H1 (cell line): ENCODE data around the gene PDZD4. TPM values are rescaled to one million over a fixed set of nuclear protein-coding genes. Genes with fewer than 3 reads are reported as not detected.

Experiments used
- CTCF ChIA-PET: fragments of 300-600 bp; sonication (Branson Sonifier 250); formaldehyde crosslinking; loops from one replicate; lab custom pipeline; 2021; ENCODE audit not compliant: partially characterized antibody; lab: Charles Lee
- POLR2A ChIA-PET: fragments of 300-600 bp; sonication (Branson Sonifier 250); formaldehyde crosslinking; loops from one replicate; lab custom pipeline; 2021; ENCODE audit warnings: inconsistent platforms; ENCODE audit not compliant: partially characterized antibody; lab: Charles Lee
- DNase-seq, 2 experiments: peaks; one replicate each; pipeline versions ENCODE4 v3.0.0 to v3.0.0-alpha.2; 2010 to 2022; ENCODE audit warnings: low spot score in 2 of 2, low read depth in 1 of 2, mixed read lengths in 1 of 2
- FAIRE-seq: peaks from 2 replicates; lab custom pipeline; 2011; peaks lifted over from hg19 to GRCh38; lab: Jason Lieb, UNC
- H2AFZ ChIP-seq: 2 replicates; pipeline ENCODE4 v1.8.1; 2012; ENCODE audit warnings: low read length, inconsistent platforms
- H2AK5ac ChIP-seq: 2 replicates; pipeline ENCODE4 v1.6.1; 2013; ENCODE audit warnings: low read depth, low read length
- H2BK120ac ChIP-seq: replicated peaks from 2 replicates; pipeline ENCODE3; 2013; ENCODE audit warnings: low read depth, low read length, inconsistent platforms
- H2BK12ac ChIP-seq: 2 replicates; pipeline ENCODE4 v1.6.1; 2013; ENCODE audit warnings: low read depth, low read length
- H2BK15ac ChIP-seq: 2 replicates; pipeline ENCODE4 v1.6.1; 2013; ENCODE audit warnings: low read length
- H2BK20ac ChIP-seq: 2 replicates; pipeline ENCODE4 v1.6.1; 2013; ENCODE audit warnings: low read length
- H2BK5ac ChIP-seq: 2 replicates; pipeline ENCODE4 v1.6.1; 2013; ENCODE audit warnings: low read depth, low read length
- H3K14ac ChIP-seq: 2 replicates; pipeline ENCODE4 v1.6.1; 2013; ENCODE audit warnings: inconsistent platforms; ENCODE audit not compliant: insufficient read length
- H3K18ac ChIP-seq: 2 replicates; pipeline ENCODE4 v1.6.1; 2013; ENCODE audit warnings: low read length; ENCODE audit errors: extremely low read depth
- H3K23ac ChIP-seq: 2 replicates; pipeline ENCODE4 v1.6.1; 2013; ENCODE audit warnings: inconsistent platforms; ENCODE audit not compliant: insufficient read length
- H3K23me2 ChIP-seq: 2 replicates; pipeline ENCODE4 v1.6.1; 2013; ENCODE audit warnings: low read depth, low read length
- H3K27ac ChIP-seq: 2 replicates; pipeline ENCODE4 v1.6.1; 2011; ENCODE audit warnings: low read depth, low read length, inconsistent platforms
- H3K27me3 ChIP-seq, 4 experiments: replicated peaks in 1 of 4; 1 replicate in 1 of 4; 2 replicates in 3 of 4; pipeline versions ENCODE4 v1.6.1 to v1.8.1; 2011 to 2013; ENCODE audit warnings: low read length in 3 of 4, mild to moderate bottlenecking in 3 of 4, inconsistent platforms in 2 of 4, mixed read lengths in 2 of 4, moderate library complexity in 1 of 4; ENCODE audit not compliant: control insufficient read depth in 3 of 4, insufficient read depth in 3 of 4; ENCODE audit errors: extremely low read depth in 1 of 4
- H3K36me3 ChIP-seq, 4 experiments: 2 replicates each; pipeline versions ENCODE4 v1.6.1 to v1.8.1; 2011 to 2013; ENCODE audit warnings: mild to moderate bottlenecking in 4 of 4, low read length in 3 of 4, moderate library complexity in 2 of 4, control low read depth in 1 of 4, inconsistent platforms in 1 of 4; ENCODE audit not compliant: insufficient read depth in 4 of 4, control insufficient read depth in 2 of 4
- H3K4ac ChIP-seq: replicated peaks from 2 replicates; pipeline ENCODE3; 2013; ENCODE audit warnings: low read length, low read depth, mixed read lengths, inconsistent platforms; ENCODE audit not compliant: insufficient read length
- H3K4me1 ChIP-seq, 4 experiments: replicated peaks in 1 of 4; 1 replicate in 1 of 4; 2 replicates in 3 of 4; pipeline versions ENCODE4 v1.6.1 to v1.8.1; 2011 to 2013; ENCODE audit warnings: low read length in 3 of 4, inconsistent platforms in 2 of 4, mixed read lengths in 1 of 4; ENCODE audit not compliant: insufficient read depth in 4 of 4, control insufficient read depth in 3 of 4
- H3K4me2 ChIP-seq, 2 experiments: 2 replicates each; pipeline versions ENCODE4 v1.6.1 to v1.8.1; 2011 to 2013; ENCODE audit warnings: low read depth in 2 of 2, low read length in 2 of 2, control low read depth in 1 of 2, inconsistent platforms in 1 of 2, mild to moderate bottlenecking in 1 of 2; ENCODE audit not compliant: insufficient read depth in 1 of 2
- H3K4me3 ChIP-seq, 4 experiments: fragments of 200-600, 300-600 bp in 1 of 4; sonication (generic), shearing (Covaris generic), sonication (Bioruptor Twin) in 1 of 4; 2 replicates each; pipeline versions ENCODE4 v1.5.1 to v1.8.1; 2011 to 2016; ENCODE audit warnings: low read length in 4 of 4, low read depth in 3 of 4, control low read depth in 2 of 4, inconsistent platforms in 2 of 4, mild to moderate bottlenecking in 2 of 4, mixed read lengths in 1 of 4, moderate library complexity in 1 of 4; ENCODE audit not compliant: insufficient read depth in 2 of 4; ENCODE audit errors: extremely low read depth in 1 of 4
- H3K56ac ChIP-seq: replicated peaks from 2 replicates; pipeline ENCODE3; 2013; ENCODE audit warnings: low read depth, mild to moderate bottlenecking, mixed read lengths, low read length, inconsistent platforms; ENCODE audit not compliant: insufficient read length
- H3K79me1 ChIP-seq: 2 replicates; pipeline ENCODE4 v1.6.1; 2013; ENCODE audit warnings: low read depth, low read length, control low read depth
- H3K79me2 ChIP-seq, 2 experiments: 2 replicates each; pipeline versions ENCODE4 v1.6.1 to v1.8.1; 2012 to 2013; ENCODE audit warnings: low read length in 2 of 2, mild to moderate bottlenecking in 2 of 2, inconsistent platforms in 1 of 2; ENCODE audit not compliant: insufficient read depth in 2 of 2, control insufficient read depth in 1 of 2
- H3K9ac ChIP-seq, 4 experiments: replicated peaks in 1 of 4; 1 replicate in 1 of 4; 2 replicates in 3 of 4; pipeline versions ENCODE4 v1.6.1 to v1.8.1; 2011 to 2013; ENCODE audit warnings: low read depth in 3 of 4, low read length in 3 of 4, control low read depth in 2 of 4, mild to moderate bottlenecking in 2 of 4, moderate library complexity in 2 of 4, inconsistent platforms in 1 of 4; ENCODE audit errors: extremely low read depth in 1 of 4
- H3K9me3 ChIP-seq, 2 experiments: 2 replicates each; pipeline versions ENCODE4 v1.6.1 to v1.8.1; 2012 to 2013; ENCODE audit warnings: mild to moderate bottlenecking in 2 of 2, moderate library complexity in 2 of 2, control low read depth in 1 of 2, inconsistent platforms in 1 of 2, low read depth in 1 of 2, low read length in 1 of 2, mixed read lengths in 1 of 2; ENCODE audit not compliant: insufficient read depth in 2 of 2
- H4K20me1 ChIP-seq, 2 experiments: replicated peaks in 1 of 2; 2 replicates each; pipeline versions ENCODE3 to v1.8.1; 2011 to 2013; ENCODE audit warnings: inconsistent platforms in 2 of 2, low read length in 2 of 2, mild to moderate bottlenecking in 1 of 2; ENCODE audit not compliant: insufficient read depth in 2 of 2, control insufficient read depth in 1 of 2
- H4K5ac ChIP-seq: 2 replicates; pipeline ENCODE4 v1.6.1; 2013; ENCODE audit warnings: low read length, low read depth, mixed read lengths, inconsistent platforms; ENCODE audit not compliant: insufficient read length
- H4K8ac ChIP-seq: 2 replicates; pipeline ENCODE4 v1.8.0; 2013; ENCODE audit warnings: mild to moderate bottlenecking, moderate library complexity, low read length, inconsistent platforms; ENCODE audit not compliant: insufficient read depth; ENCODE audit errors: extremely low read depth
- H4K91ac ChIP-seq: replicated peaks from 2 replicates; pipeline ENCODE3; 2013; ENCODE audit warnings: low read length, mixed read lengths, inconsistent platforms; ENCODE audit not compliant: insufficient read length
- WGBS, 2 experiments: shearing (Covaris generic) in 1 of 2; methylation state at CpG; one replicate each; pipeline versions ENCODE4 v1.1.6 to v1.1.7; 2013 to 2015; ENCODE audit warnings: low lambda C conversion rate in 2 of 2, mixed read lengths in 2 of 2, inconsistent platforms in 1 of 2, low coverage in 1 of 2, missing lambda C conversion rate in 1 of 2; ENCODE audit not compliant: insufficient replicate concordance in 2 of 2, insufficient coverage in 1 of 2, insufficient read length in 1 of 2; ENCODE audit errors: extremely low coverage in 1 of 2, missing lambda C conversion rate in 1 of 2; 5-methylcytosine and 5-hydroxymethylcytosine counted together
- polyA plus RNA-seq, 7 experiments: library from polyadenylated mRNA; depleted of rRNA in 3 of 7; stranded (reverse) in 5 of 7; unstranded in 2 of 7; fragments of >200 nt in 5 of 7; fragments of 200-250 nt in 2 of 7; gene quantifications; 1 replicate in 5 of 7; 2 replicates in 1 of 7; 4 replicates in 1 of 7; pipeline versions ENCODE4 v1.2.1 to v1.2.3, GENCODE V29; 2011 to 2013; ENCODE audit warnings: missing spikeins in 2 of 7, mixed read lengths in 2 of 7
- total RNA-seq: library from RNA; stranded (reverse); fragmentation: NEBNext Ultra II Directional; extraction: Animal tissue kit (Norgen Biotek cat#: 25700); gene quantifications from 2 replicates; pipeline ENCODE4 v1.2.1, GENCODE V29; 2021
- TF ChIP-seq, protein P1 (sequence below), 3 experiments: IDR thresholded peaks; 1 replicate in 2 of 3; 2 replicates in 1 of 3; pipeline versions ENCODE4 v1.5.1 to v1.6.1; 2011; ENCODE audit warnings: low read length in 3 of 3, mild to moderate bottlenecking in 3 of 3, inconsistent platforms in 2 of 3, low read depth in 1 of 3, moderate library complexity in 1 of 3; ENCODE audit not compliant: insufficient read depth in 1 of 3; ENCODE audit errors: control extremely low read depth in 1 of 3

The PDZD4 gene
- total and polyA plus RNA-seq, 2 of the 8 experiments (the other 6 are each of a cell fraction or from before 2014, with no cell fraction given): 45.8 to 169 TPM

DNA sequence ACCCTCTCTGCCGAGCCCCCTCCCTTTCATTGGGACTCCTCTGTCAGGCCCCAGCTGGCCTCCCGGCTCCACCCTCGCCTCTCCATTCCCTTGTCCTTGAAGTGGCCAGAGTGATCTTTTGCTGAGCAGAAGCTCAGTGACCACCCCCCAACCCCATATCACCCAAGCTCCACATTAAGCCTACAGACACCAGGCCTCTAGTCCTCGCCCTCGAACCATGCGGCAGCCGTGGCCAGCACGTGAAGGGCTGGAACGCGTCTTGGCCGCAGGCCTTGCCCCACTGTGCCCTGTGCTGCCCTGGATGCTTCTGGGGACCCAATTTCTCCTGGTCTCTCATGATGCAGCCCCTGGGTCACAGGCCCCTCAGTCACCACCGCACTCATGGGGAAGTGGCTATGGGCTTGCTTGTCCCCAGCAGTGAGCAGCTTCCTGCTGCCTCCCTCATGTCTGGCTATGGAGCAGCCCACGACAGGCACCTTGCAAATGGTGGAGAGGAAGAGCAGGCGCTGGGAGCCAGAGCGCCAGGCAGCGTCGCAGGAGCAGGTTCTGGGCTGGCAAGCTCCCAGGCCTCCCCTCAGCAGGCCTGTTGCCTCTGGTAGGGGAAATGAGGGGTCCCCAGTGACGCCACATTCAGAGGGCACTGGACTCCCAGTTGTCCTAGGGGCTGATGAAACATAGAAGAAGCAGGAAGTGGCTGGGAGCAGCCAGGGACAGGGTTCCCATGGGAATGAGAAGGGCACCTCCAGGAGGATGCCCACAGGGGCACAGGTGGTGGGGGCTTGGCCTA is 50.3 kb downstream of the PDZD4 start:
- Histone ChIP-seq H3K27ac (no peak overlapping the region), H2AK5ac (no peak overlapping the region), H3K79me2 (no peaks in the 10 kb centered on the region), H2AFZ (no peak overlapping the region), H4K8ac (no peak overlapping the region; the same call in 1 of the 2 replicates), H3K9ac (peak overlapping the region in 1 of 4 experiments; percentile 22; a peak in 2 of 7 replicates), H3K36me3 (no peaks in the 10 kb centered on the region), H3K4me1 (no peaks in the 10 kb centered on the region), H2BK5ac (peak overlapping the region; percentile 24; the same call in 1 of the 2 replicates), H3K23me2 (no peaks in the 10 kb centered on the region), H3K4me2 (no peak overlapping the region), H3K4me3 (no peak overlapping the region), H2BK15ac (no peak overlapping the region), H4K91ac (no peak overlapping the region), H3K18ac (no peak overlapping the region), H4K5ac (no peak overlapping the region), H3K4ac (no peak overlapping the region), H3K79me1 (no peaks in the 10 kb centered on the region), H3K14ac (no peak overlapping the region), H3K27me3 (no peaks in the 10 kb centered on the region), H3K23ac (no peak overlapping the region), H4K20me1 (no peaks in the 10 kb centered on the region), H2BK120ac (no peak overlapping the region), H3K56ac (no peak overlapping the region), H2BK12ac (no peak overlapping the region), H3K9me3 (no peaks in the 10 kb centered on the region), H2BK20ac (no peak overlapping the region)
- WGBS, 2 experiments: 89% methylated on average over 9 of the region's 18 CpGs; no CpG with 5 or more reads in 1 of the 2 experiments
- CTCF ChIA-PET: interaction anchor here (1.1 to 3.0 kb wide), 6 partner anchors 9 to 127 kb away, joined by 3 to 10 read pairs (median 6); partner anchors contain the start of gene PLXNB3
- DNase-seq: no peak
- POLR2A ChIA-PET: interaction anchor here (0.9 to 3.3 kb wide), 2 partner anchors 13 to 23 kb away, joined by 3 to 13 read pairs; no protein-coding TSS in a partner anchor
- no peak for FAIRE-seq
- TF ChIP-seq, protein P1, sequence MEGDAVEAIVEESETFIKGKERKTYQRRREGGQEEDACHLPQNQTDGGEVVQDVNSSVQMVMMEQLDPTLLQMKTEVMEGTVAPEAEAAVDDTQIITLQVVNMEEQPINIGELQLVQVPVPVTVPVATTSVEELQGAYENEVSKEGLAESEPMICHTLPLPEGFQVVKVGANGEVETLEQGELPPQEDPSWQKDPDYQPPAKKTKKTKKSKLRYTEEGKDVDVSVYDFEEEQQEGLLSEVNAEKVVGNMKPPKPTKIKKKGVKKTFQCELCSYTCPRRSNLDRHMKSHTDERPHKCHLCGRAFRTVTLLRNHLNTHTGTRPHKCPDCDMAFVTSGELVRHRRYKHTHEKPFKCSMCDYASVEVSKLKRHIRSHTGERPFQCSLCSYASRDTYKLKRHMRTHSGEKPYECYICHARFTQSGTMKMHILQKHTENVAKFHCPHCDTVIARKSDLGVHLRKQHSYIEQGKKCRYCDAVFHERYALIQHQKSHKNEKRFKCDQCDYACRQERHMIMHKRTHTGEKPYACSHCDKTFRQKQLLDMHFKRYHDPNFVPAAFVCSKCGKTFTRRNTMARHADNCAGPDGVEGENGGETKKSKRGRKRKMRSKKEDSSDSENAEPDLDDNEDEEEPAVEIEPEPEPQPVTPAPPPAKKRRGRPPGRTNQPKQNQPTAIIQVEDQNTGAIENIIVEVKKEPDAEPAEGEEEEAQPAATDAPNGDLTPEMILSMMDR (IDR thresholded peaks at IDR 0.05; ENCODE audit: control extremely low read depth in 1 of 3, insufficient read depth in 1 of 3, low read depth in 1 of 3, low read length in 3 of 3): no peak
